Stimulated activated naive CD4-positive, alpha-beta T cell treated with Interleukin-2 at 50 U/mL for 16 hours (primary cell): Measurements from ENCODE around the gene NKAP.
"Not testable (repeated sequence)": the region's sequence is repeated elsewhere in the genome, so short reads cannot be mapped to it uniquely, and the experiment has no call there.

ENCODE experiments used
- DNase-seq: peaks from one replicate; lab custom pipeline; 2025; lab: John Stamatoyannopoulos, UW

NKAP gene

GRCh38 chrX:119943185-119943988, at the start of gene NKAP:
Gene NKAP, minus strand, starts transcription at chrX:119943751. Its CDS starts 146 bp downstream, at chrX:119943605.
- peak; percentile 67 for DNase-seq

- no peak for DNase-seq
These were observed 47.6 kb upstream of the NKAP start for GRCh38 chrX:119991005-119991787.

- DNase-seq = no peak
These were observed 47.0 kb upstream of the NKAP start for GRCh38 chrX:119990556-119991004.

- DNase-seq = no peak
These were observed 46.5 kb upstream of the NKAP start for GRCh38 chrX:119989905-119990555.

- no peak for DNase-seq
These were observed 42.7 kb upstream of the NKAP start for GRCh38 chrX:119986203-119986602.

- DNase-seq = no peak
These were observed 41.1 kb upstream of the NKAP start for GRCh38 chrX:119984652-119985051.

- no peak for DNase-seq
These were observed 39.9 kb upstream of the NKAP start for GRCh38 chrX:119983494-119983893.

- DNase-seq = no peak
These were observed 38.6 kb upstream of the NKAP start for GRCh38 chrX:119982145-119982544.

GRCh38 chrX:119981286-119982070, 37.9 kb upstream of the NKAP start:
- no peak for DNase-seq

GRCh38 chrX:119977172-119977571, 33.6 kb upstream of the NKAP start:
- DNase-seq = not testable (repeated sequence)

- DNase-seq = no peak
These were observed 27.6 kb upstream of the NKAP start for GRCh38 chrX:119971184-119971583.

- no peak for DNase-seq
These were observed 27.0 kb upstream of the NKAP start for GRCh38 chrX:119970574-119970973.

GRCh38 chrX:119966837-119967236, 23.3 kb upstream of the NKAP start:
- not testable (repeated sequence) for DNase-seq

- DNase-seq = no peak
These were observed 17.1 kb upstream of the NKAP start for GRCh38 chrX:119960625-119961024.

GRCh38 chrX:119955807-119956570, 12.4 kb upstream of the NKAP start:
- not testable (repeated sequence) for DNase-seq

GRCh38 chrX:119954374-119954773, 10.8 kb upstream of the NKAP start:
- DNase-seq = no peak

- no peak for DNase-seq
These were observed 4.8 kb upstream of the NKAP start for GRCh38 chrX:119948381-119948780.

- DNase-seq = no peak
These were observed 1.9 kb upstream of the NKAP start for GRCh38 chrX:119945481-119945880.

- no peak for DNase-seq
These were observed 743 bp downstream of the NKAP start for GRCh38 chrX:119942831-119943184.

GRCh38 chrX:119942173-119942819, 1.3 kb downstream of the NKAP start:
- DNase-seq = no peak

- DNase-seq = no peak
These were observed 2.2 kb downstream of the NKAP start for GRCh38 chrX:119941336-119941735.
